GM21717 (cell line): ENCODE data around the gene GRHL3.

Experiments used
- ATAC-seq: cut with Tn5 transposase; IDR thresholded peaks from one replicate; pipeline ENCODE4 v1.9.1; 2021; ENCODE audit warnings: mild to moderate bottlenecking, moderate library complexity; ENCODE audit not compliant: unreplicated experiment

The GRHL3 gene

DNA sequence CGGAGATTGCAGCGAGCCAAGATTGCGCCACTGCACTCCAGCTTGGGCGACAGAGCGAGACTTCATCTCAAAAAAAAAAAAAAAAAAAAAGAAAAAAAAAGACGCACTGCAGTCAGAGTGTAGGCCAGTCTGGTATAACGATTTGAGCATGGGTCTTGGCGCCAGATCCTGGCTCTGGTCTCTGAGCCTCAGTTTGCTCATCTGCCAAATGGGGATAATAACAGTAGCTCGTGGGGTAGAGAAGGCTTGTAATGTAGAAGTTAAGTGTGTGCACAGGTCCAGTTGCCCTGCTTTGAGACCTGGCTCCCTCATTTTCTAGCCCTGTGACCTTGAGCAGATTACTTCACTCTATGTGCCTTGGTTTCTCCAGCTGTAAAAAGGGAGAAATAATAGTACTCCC is 26.3 kb upstream of the GRHL3 start:
- ATAC-seq: no peak

GRCh38 chr1:24293392-24294227 is 25.5 kb upstream of the GRHL3 start:
- ATAC-seq: no peak

- ATAC-seq: no peak
Measured at GRCh38 chr1:24294228-24294672, 24.9 kb upstream of the GRHL3 start.

DNA sequence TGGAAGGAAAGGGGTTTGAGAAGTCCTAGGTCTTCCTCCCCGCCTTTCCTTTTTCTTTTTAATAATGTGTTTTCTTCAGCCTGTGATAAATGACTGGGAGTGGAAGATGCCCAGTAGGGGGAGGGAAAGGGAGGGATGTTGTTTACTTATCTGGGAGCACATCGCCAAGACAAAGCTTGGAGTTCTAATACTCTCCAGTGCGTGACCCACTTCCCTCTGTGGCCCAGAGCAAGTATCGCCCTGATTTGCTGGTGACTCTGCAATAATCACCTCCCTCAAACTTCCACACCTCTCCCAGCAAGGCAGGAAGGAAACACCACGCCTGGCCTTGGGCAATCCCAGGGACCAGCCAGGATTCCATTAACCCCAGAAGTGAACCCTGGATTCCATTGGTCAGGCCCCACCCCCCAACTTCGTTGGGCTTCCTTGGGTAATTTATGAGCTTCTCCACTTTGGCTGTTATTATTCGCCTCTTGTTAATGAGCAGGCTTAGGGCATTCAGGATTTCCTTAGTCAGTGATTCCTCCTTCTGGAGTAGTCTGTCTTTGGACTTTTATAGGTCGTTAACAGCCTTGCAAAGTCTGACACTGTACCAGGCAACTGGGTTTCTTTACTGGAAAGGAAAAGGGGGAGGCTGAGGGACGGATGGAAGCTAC is 24.3 kb upstream of the GRHL3 start:
- ATAC-seq: no peak

DNA sequence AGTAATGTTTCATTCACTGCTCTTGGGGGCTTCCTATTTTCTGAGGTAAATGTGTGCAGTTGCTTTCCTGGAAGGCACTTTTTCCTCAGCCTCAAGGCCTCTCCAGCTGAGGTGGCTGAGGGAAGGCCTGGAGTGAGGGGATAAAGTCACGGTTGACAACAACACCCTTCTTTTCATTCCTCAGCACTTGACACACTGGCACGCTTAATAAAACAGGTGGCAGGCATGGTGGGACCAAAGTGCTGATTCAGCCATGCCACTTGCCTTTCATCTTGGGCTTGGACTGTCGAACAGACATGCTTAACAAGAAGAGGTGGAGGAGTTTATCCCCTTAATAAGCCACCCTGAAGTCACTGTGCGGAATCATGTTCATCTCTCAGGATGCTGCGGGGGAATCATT is 23.6 kb upstream of the GRHL3 start:
- ATAC-seq: no peak

GRCh38 chr1:24297187-24297851 is 21.8 kb upstream of the GRHL3 start:
- no peak for ATAC-seq

DNA sequence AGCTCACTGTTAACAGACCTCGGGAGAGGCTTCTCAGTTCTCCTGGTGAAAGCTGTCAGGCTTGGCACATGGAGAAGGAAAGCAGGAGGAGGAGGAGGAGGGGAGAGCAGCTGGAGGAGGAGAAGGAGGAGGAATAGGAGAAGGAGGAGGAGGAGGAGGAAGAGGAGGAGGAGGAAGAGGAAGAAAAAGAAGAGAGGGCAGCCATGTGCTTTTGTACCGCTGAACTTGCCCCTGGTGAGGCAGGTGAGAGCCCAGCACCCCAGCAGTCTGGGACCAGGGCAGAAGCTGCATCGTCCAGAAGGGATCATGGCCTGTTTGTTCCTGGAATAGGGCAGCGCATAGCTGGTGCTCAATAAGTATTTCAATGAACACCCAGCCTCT is 21.3 kb upstream of the GRHL3 start:
- no peak for ATAC-seq

DNA sequence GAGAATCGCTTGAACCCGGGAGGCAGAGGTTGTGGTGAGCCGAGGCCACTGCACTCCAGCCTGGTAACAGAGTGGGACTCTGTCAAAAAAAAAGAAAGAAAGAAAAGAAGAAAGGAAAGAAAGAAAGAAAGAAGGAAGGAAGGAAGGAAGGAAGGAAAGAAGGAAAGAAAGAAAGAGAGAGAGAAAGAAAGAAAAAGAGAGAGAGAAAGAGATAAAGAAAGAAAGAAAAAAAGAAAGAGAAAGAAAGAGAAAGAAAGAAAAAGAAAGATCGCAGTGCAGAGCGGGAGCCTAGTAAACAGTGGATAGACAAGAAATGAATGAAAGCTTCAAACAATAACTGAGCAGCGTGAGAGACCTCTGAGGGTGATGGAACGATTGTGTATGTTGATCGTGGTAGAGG is 20.6 kb upstream of the GRHL3 start:
- ATAC-seq: no peak

DNA sequence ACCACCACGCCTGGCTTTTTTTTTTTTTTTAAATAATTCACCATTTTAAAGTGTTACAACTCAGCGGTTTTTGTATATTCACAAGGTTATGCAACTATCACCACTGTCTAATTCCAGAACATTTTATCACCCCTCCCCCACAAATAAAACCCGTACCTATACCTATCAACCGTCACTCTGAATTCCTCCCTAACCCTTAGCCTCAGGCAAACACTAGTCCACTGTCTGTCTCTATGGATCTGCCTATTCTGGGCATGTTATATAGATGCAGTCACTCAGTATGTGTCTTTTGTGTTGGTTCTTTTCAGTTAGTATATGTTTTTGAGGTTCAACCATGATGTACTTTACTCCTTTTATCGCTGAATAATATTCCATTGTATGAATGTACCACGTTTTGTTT is 19.3 kb upstream of the GRHL3 start:
- ATAC-seq: no peak

DNA sequence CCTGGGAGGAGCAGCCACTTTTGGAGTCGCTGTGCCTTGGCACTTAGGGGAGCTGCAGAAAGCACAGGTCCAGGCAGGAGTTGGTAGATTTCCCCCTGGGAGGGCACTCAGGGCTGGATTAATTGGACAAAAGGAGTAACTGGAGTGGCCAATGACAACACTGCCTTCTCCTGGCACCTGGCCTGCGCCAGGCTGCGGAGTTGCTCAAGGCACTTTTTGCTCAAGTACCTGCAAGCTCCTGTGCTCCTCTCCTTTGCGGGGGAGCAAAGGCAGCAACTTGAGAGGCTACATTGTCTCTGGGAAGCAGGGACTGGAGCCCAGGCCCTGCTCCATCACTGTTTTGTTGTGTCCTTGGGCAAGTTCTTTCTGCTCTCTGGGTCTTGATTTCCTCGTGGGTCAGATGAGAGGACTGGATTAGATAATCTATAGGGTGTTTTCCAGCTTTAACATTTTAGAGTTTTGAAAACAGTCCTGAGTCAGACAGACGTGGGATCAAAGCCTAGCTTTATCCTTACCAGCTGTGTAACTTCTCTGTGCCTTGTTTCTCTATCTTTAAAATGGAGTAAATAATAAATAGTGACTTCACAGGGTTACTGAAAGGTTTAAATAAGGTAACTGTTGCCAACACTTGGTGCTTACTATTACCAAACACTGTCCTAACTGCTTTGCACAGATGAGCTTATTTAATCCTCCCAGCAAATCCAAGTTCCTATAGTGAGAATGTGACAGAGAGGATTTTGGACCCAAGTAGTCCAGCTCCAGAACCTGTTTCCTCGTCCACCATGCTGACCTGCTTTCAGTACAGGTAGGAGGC is 18.0 kb upstream of the GRHL3 start:
- no peak for ATAC-seq

DNA sequence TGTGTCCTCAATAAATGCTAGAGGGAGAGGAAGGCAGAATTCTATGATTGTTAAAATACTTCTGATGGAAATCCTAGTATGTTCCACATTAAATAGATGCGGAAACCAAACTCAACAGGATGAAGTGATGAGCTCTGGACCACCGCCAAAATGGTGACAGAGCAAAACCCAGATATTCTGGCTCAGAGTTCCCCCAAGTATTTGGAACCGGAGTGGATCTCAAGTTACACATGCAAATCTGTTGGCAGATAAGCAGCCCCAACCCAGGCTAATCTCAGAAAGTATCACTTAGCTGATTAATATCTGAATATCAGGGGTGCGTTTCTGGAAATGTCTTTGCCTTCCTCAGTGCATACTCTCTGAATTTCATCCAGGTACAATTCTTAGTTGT is 17.4 kb upstream of the GRHL3 start:
- ATAC-seq: no peak

DNA sequence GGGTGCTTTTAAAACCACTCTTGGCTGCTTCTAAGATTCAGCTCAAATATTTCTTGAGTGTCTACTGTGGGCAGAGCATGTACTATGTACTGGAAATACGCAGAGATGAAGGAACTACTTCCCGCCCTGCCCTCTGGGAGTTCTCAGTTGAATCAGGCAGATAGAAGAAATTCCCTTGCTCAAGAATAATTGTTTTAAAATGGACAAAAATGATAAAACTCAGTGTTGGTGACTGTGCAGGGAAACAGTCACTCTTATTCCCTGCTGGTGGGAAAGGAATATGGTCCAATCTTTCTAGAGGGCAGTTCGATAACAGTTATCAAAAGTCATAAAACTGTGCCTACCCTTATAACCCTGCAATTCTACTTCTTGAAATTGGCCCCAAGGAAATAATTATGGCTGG is 16.9 kb upstream of the GRHL3 start:
- no peak for ATAC-seq

- ATAC-seq: no peak
Measured at GRCh38 chr1:24303600-24303999, 15.6 kb upstream of the GRHL3 start.

- no peak for ATAC-seq
Measured at GRCh38 chr1:24304763-24305162, 14.4 kb upstream of the GRHL3 start.

GRCh38 chr1:24308365-24309015 is 10.7 kb upstream of the GRHL3 start:
- ATAC-seq: no peak

DNA sequence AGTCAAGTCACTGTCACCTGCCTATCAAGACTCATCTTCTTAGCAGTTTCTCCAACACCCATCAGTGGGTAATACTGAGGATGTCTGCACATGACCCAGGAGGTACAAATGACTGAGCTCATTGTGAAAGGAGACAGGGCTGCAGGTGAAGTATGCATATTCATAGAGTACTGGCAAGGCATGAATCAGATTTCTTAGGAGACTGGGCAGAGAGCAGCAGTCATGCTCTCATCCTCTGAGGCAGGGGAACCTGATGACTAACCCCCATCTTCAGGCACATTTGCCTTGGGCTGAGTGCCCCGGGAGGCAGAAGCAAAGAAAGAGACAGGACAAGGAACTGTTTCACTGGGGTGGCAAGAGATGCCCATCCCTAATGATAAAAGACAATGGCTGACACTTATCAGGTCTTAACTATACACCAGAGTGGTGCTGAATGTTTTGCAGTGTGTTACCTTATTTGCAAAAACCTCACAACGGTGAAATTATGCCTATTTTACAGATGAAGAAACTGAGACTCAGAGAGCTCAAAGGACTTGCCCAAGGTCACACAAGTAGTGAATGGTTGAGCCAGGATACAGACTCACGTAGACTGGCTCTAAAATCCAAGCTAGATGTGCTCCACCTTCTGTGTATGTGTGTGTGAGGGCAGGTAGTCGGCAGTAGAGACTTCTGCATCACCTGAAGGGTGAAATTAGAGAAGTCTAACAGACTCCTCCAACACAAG is 9.2 kb upstream of the GRHL3 start:
- ATAC-seq: no peak

- ATAC-seq: no peak
Measured at GRCh38 chr1:24311234-24311633, 7.9 kb upstream of the GRHL3 start.

DNA sequence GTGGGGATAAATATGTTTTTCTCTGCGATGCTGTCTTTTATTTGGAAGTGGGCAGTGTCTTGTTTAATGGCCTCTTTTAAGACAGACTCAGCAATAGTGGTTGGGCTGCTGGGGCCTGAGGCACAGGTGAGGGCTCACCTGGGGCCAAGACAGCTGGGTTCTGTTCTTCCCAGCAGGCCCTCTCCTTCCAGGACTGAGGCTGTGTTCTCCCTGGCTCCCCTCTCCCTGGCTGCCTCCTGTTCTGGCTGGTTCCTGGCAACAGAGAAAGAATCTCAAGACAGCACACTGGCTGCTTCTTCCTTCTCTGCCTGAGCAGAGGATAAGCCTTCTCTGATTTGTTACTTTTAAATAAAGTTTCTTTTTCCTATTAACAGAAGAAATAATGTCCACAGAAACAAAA is 7.4 kb upstream of the GRHL3 start:
- no peak for ATAC-seq

DNA sequence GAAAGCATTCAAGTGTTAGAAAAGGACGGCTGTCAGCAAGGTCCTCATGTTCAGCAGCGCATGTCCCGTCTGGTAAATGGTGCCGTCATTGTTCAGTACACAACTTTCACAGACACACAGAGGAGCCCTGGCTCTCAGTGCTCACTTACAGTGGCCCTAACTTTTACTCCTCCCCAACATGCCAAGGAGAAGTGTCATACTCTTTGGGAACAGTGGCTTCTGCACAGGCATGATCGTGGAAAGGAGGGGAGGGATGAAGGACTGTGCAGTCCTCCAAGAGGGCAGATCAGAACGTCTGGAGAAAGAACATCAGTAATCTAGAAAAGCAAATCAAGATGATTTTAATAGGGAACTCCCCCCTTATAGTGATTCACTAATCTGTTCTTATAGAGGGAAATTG is 3.8 kb upstream of the GRHL3 start:
- no peak for ATAC-seq

GRCh38 chr1:24316645-24317044 is 2.5 kb upstream of the GRHL3 start:
- no peak for ATAC-seq
